Measurements from ENCODE around the gene LAD1.

Gene LAD1

GRCh38 chr1:201363467-201363866 is 35.7 kb downstream of the LAD1 start:
- no peak for DNase-seq (ENCODE audit: low read depth)

- DNase-seq (ENCODE audit: low read depth), result no peak
Observed at GRCh38 chr1:201362906-201363305, 36.2 kb downstream of the LAD1 start.

- peak; percentile 23 for DNase-seq (ENCODE audit: low read depth)
Observed at GRCh38 chr1:201361652-201362504, 37.2 kb downstream of the LAD1 start.

GRCh38 chr1:201360901-201361651 is 38.0 kb downstream of the LAD1 start:
- DNase-seq (ENCODE audit: low read depth), result no peak

GRCh38 chr1:201360486-201360885 is 38.6 kb downstream of the LAD1 start:
- no peak for DNase-seq (ENCODE audit: low read depth)

- DNase-seq (ENCODE audit: low read depth), result no peak
Observed at GRCh38 chr1:201359873-201360210, 39.3 kb downstream of the LAD1 start.

- no peak for DNase-seq (ENCODE audit: low read depth)
Observed at GRCh38 chr1:201359031-201359872, 39.9 kb downstream of the LAD1 start.

- DNase-seq (ENCODE audit: low read depth), result no peak
Observed at GRCh38 chr1:201358596-201358995, 40.5 kb downstream of the LAD1 start.

GRCh38 chr1:201357636-201358348 is 41.3 kb downstream of the LAD1 start:
- DNase-seq (ENCODE audit: low read depth), result no peak

GRCh38 chr1:201357211-201357610 is 41.9 kb downstream of the LAD1 start:
- no peak for DNase-seq (ENCODE audit: low read depth)

GRCh38 chr1:201356701-201357100 is 42.4 kb downstream of the LAD1 start:
- no peak for DNase-seq (ENCODE audit: low read depth)

GRCh38 chr1:201356236-201356635 is 42.9 kb downstream of the LAD1 start:
- no peak for DNase-seq (ENCODE audit: low read depth)

- no peak for DNase-seq (ENCODE audit: low read depth)
Observed at GRCh38 chr1:201355471-201355870, 43.7 kb downstream of the LAD1 start.

- no peak for DNase-seq (ENCODE audit: low read depth)
Observed at GRCh38 chr1:201354901-201355295, 44.2 kb downstream of the LAD1 start.

- DNase-seq (ENCODE audit: low read depth), result no peak
Observed at GRCh38 chr1:201354151-201354900, 44.8 kb downstream of the LAD1 start.

- no peak for DNase-seq (ENCODE audit: low read depth)
Observed at GRCh38 chr1:201353186-201353940, 45.8 kb downstream of the LAD1 start.

- no peak for DNase-seq (ENCODE audit: low read depth)
Observed at GRCh38 chr1:201351617-201352016, 47.5 kb downstream of the LAD1 start.

GRCh38 chr1:201350884-201351283 is 48.2 kb downstream of the LAD1 start:
- no peak for DNase-seq (ENCODE audit: low read depth)

- DNase-seq (ENCODE audit: low read depth), result no peak
Observed at GRCh38 chr1:201350361-201350725, 48.8 kb downstream of the LAD1 start.

GRCh38 chr1:201349092-201349491 is 50.0 kb downstream of the LAD1 start:
- no peak for DNase-seq (ENCODE audit: low read depth)

GRCh38 chr1:201348211-201348566 is 50.9 kb downstream of the LAD1 start:
- peak; percentile 10 for DNase-seq (ENCODE audit: low read depth)
